AML-193 (cell line): ENCODE data around the gene GMDS.

Experiments used
- DNase-seq, 2 experiments: peaks; one replicate each; lab custom pipeline; 2025; lab: John Stamatoyannopoulos, UW

Gene GMDS

DNA sequence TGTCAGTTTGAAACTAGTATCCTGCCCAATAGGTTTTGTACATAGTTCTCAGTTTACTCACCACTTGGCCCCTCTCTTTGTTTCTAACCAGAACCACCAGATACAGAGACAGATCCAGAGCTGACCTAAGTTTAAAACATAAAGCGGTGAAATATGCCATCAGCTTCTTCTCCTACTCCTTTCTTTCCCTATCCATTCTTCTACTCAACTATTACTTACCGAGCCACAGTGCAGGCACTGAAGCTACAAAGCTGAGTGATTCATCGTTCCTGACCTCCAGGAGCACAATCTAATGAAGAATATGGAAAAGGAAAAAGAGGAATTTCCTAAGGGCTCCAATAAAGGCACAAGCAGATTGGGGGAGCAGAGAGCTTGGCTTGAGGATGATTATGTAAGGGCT, 349.7 kb downstream of the GMDS start:
- DNase-seq, result no peak

DNA sequence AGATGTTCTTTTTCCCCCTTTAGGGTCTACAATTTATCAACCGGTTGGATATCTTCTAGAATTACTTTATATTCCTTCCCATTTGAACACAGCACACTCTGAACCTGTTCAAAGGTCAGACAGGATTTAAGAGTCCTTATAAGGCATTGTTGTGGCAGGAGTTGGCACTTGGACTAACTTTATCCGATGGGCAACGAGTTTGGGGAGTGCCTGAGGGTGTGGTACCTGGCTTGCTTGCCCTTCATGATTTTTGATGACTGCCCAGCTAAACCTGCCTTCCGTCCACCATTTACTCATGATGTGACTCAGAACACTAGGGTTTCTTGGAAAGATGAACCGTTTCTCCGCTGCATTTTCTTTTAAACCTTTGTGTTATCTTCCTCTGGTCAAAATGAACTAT, 350.5 kb downstream of the GMDS start:
- no peak for DNase-seq

DNA sequence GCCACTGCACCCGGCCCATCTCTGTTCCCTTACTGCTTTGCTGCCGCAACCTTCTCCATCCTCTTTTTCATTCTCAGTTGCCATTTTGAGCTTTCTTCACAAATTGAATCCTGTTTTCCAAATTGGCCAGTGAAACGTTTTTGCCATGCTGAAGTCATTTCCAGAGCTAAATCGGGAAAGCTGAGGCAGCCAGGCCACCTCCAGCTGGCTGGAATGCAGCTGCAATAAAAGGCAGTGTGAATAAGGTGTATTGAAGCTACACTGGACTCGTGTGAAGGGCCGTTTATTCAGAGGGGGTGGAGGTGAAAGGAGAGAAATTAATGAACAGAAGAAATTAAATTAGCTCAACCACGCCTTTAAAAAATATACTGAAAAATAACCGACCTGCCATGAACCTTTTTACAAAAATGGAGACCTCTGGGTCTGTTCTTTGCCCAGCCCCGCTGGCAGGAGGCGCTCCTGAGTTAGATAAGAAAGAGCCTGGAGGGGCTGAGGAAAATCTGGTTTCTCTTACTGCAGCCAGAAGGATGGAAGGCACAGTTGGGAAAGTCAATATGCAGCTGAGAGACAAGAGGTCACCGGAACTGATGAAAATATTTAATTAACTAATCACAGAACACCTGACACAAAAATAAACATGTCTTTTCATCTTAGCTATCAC, 351.8 kb downstream of the GMDS start:
- DNase-seq, result no peak

DNA sequence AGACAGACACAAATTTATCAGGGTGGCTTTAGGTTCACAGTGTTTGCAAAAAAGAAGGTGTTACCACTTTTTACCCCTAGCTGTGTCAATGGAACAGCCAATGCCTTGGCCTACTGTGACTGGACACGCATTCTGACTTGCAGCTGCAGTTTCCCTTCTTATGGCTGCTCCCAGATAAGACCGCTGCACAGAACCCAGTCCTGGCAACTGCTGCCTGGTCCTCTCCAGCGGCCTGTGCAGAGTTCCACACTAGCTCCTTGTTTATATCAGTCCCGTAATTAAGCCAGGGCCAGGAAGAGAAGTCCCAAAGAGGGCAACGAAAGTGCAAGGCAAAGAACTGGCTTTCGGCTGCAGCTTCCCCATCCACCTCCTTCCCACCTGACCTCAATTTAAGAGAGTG, 352.7 kb downstream of the GMDS start:
- DNase-seq, result no peak

DNA sequence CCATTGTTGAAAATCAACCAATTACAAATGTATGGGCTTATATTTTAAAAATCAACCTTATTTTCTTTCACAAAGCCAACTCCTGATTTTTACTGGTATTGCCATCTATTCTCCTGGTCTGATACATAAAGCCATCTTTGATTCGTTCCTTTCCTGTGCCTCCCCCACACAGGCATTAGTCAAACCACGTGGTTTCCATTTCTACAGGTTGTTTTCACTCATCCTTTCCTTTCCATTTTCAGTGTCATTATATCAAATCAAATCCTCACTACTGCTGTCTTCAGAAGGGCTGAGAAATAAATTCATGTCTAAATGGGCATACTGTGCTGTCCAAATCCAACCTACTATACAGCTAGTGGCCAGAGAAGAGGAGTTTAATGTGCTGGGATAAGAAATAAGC, 354.4 kb downstream of the GMDS start:
- DNase-seq, result no peak

- no peak for DNase-seq
Measured at GRCh38 chr6:1890071-1890470, 355.3 kb downstream of the GMDS start.

GRCh38 chr6:1885576-1886011, 359.8 kb downstream of the GMDS start:
- no peak for DNase-seq

DNA sequence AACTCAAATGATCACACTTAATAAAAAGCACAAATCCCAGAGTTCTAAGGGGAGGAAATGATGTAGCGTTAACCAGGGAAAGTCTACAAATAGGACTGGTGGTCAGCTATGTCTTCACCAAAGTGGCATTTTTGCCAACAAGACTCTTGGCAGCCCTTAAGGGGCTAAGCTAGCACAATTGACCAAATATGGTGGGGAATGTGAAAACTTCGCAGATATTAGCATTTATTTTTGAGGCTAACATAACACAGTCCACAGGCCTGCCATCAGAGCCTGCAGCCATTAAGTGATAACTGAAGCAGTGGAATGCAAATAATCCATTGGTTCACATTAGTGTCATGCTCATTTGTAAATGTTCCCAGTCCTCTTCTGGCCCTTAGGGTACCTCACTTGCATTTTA, 361.1 kb downstream of the GMDS start:
- DNase-seq, result no peak

- DNase-seq, result no peak
Measured at GRCh38 chr6:1878330-1878729, 367.1 kb downstream of the GMDS start.

- DNase-seq, result no peak
Measured at GRCh38 chr6:1873781-1874180, 371.6 kb downstream of the GMDS start.

DNA sequence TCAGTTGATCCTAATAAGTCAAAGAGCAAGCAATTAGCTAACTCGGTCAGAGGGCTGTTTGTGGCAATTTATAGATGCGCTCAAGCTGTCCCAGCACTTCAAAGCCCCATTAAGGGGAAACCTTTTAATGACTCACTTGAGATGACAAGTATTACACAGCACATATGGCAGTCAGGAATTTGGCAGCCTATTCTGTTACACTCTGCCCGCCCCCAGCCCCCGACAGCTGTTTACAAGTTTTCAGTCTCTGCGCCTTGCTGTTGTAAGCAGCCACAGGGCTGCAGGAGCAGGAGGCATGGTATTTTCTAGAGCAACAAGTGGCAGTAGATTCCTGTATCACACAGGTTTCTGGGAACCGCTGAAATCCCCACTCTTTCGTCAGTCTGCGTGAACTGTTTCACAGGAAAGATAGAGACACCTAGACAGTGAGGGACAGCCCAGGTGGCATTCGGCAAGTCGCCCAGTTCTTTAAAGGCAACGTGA, 372.7 kb downstream of the GMDS start:
- DNase-seq, result no peak

DNA sequence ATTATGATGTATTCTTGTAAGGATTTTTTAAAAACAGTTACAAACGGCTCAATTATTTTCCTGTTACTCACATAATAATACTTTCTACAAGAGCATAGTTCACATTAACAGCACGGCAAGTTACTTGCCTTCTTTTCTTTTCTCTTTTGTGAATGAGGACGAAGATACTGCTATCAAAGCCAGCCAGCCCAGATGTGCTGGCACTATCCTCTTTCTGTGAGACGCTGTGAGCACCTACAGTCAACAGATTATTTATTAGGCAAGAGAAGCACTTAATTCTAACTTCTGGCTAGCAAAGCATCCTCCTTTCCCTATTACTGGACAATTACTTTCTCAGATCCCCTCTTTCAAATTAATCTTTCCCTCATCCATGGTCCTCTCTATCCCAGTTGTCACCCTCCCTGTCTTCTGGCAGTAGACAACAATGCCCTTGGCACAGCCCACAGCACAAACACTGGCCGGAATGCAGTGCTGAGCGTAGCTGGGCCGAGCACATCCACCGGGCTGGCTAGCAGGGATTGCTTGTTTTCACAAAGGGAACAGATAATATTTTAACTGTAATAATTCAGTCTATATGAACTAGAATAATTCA, 373.6 kb downstream of the GMDS start:
- no peak for DNase-seq

DNA sequence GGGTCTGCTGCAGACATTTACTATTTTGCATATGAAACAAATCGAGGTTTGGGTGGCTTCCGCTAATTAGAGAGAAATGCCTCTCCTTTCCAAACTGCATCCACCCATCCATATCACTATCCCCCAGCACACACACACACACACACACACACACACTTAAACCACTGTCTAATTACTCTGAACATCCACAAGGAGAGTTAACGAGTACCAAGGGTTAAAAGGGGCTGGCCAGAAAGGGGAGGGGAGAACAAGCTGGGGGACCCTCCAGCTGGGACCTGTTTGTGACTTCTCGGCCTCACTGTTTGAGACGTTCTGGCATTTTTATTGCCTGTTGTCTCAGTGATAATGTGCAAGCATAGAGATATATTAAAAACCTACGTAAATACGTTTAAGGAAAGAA, 374.5 kb downstream of the GMDS start:
- DNase-seq, result no peak

DNA sequence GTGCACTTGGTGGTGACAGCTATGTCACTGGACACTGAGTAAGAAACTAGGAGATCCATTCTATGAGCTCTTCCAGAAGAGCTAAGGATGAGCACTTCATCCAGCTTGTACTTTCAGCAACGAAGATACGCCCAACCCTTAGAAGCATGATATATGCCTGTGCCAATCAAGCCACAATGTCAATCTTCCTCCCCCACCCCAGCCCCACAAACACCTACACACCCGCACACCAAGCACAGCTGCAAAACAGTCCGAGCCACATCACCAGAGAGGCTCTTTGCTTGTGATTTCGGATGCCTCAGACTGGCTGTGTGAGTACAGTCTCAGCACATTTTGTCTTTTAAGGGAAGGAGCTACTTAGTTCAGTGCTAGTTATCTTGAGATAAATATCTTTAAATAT, 375.2 kb downstream of the GMDS start:
- no peak for DNase-seq

GRCh38 chr6:1869769-1870168, 375.6 kb downstream of the GMDS start:
- no peak for DNase-seq

DNA sequence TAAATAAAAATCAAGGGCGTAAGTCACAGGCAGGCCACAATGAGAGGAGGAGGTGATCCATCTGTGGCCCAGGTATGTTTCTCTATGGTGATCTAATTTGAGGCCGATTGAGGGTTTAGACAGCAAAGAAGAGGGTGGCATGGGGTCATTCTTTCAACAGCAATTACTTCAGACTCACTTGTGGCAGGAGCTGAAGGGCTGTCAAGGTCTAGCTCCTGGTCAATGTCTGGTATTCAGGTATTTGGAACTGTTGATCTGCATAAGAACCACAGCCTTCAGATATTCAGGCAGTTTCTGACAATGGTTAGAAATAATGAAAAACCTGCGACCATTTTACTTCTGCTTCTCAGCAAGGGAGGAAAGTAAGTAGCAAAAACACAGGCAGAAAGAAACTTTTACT, 376.1 kb downstream of the GMDS start:
- no peak for DNase-seq

GRCh38 chr6:1868561-1869261, 376.7 kb downstream of the GMDS start:
- no peak for DNase-seq

DNA sequence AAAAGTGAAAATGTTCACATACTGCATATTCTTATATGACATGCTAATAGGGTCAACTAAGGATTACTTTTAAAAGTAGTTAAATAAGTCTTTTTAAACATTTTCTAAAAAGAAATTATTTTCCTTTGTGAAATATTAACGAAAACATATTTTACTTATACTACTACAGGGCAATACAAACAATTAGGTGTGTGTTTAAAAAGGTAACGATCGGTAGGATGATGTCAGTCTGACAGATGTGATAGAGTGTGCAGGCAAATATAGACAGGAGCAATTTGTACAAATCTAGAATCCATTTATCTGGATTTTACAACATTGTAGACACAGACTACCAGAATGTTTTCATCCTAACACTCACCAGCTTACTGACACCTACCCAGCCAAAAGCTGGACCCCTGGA, 378.2 kb downstream of the GMDS start:
- DNase-seq, result no peak

DNA sequence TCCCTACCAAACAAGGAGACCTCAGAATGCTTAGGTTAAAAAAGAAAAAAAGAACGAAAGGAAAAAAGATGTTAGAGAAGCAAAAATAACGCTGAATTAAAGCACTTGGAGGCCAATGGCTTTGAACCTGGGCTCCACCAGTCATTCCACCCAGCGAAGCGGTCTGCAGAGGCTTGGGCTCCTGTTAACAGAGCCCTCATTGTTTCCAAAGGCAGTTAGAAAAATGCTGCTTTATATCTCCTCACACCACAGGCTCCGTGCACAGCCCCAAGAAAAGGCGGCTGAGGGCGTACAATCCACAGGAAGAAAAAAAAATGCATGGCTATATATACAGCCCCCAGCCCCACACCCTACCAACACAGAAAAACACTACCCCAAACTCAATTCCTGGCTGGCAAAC, 379.8 kb downstream of the GMDS start:
- no peak for DNase-seq

DNA sequence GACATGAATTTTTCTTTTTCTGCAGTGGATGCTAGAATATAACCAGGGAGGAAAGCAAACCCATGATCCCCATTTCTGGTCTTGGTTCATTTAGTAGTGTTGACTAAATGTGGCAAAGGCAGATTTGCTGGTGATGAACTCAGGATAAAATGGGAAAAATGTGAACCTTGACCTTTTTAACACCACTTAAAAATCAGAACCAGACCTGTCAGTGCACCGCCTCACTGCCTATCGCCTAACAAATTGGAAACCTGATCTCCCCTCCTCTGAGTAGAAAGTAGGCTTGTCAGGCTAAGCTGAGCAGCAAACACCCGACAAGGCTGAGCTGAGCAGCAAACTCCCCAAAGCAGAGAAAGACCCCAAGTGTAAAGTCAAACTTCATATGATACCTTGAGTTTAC, 380.9 kb downstream of the GMDS start:
- no peak for DNase-seq

GRCh38 chr6:1862411-1862810, 383.0 kb downstream of the GMDS start:
- no peak for DNase-seq

DNA sequence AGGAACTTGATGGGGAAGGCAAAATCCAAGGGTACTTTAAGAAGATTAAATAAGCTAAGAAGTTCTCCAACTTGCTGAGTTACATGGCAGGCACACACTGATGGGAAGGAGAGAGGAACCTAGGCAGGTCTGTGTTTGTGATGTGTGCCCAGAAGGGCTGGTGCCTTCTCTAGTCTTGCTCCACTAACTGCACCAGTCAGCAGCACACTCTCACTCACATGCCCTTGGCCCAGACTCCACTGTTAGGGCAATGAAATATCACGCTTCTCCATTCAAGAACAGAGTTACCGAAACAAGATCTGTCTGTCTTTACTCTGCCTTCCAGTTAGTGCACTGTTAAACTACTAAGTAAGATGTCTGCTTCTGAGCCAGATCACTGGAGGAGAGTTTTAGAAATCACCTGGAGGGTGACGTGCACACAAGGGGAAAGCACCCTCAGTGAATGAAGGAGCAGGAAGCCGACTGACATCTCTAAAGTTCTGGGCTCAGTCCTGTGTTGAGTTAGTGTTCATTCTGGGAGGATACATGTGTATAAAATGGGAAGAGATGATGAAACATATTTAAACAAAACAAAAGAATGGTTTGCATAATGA, 384.6 kb downstream of the GMDS start:
- no peak for DNase-seq

- DNase-seq, result no peak
Measured at GRCh38 chr6:1858859-1859258, 386.5 kb downstream of the GMDS start.
